HL-60 (cell line): ENCODE measurements around the gene PSMA7.

Source experiments
- DNase-seq, 2 experiments: peaks; one replicate each; pipeline ENCODE4 v3.0.0-alpha.2; 2010 to 2020; ENCODE audit warnings: low read depth in 1 of 2, low spot score in 1 of 2
- H3K27ac ChIP-seq: fragments of 250-450 bp; sonication (Bioruptor Pico); replicated peaks from 2 replicates; pipeline ENCODE4 v1.5.1; 2020; ENCODE audit warnings: mild to moderate bottlenecking, moderate library complexity
- H3K27me3 ChIP-seq: fragments of 250-450 bp; sonication (Bioruptor Pico); 2 replicates; pipeline ENCODE4 v1.5.1; 2021; ENCODE audit warnings: mild to moderate bottlenecking, moderate library complexity; ENCODE audit not compliant: insufficient read depth, poor library complexity, severe bottlenecking
- H3K4me3 ChIP-seq: replicated peaks from 2 replicates; pipeline ENCODE4 v1.5.1; 2011; ENCODE audit warnings: mild to moderate bottlenecking, control low read depth, low read length; ENCODE audit not compliant: insufficient read depth
- CTCF ChIP-seq: IDR thresholded peaks from one replicate; pipeline ENCODE4 v1.5.1; 2011; ENCODE audit warnings: low read length, control low read depth, inconsistent platforms; ENCODE audit not compliant: insufficient read depth
- GABPA ChIP-seq: IDR thresholded peaks from 2 replicates; pipeline ENCODE4 v1.6.1; 2012; ENCODE audit warnings: low read depth
- POLR2AphosphoS5 ChIP-seq: IDR thresholded peaks from 2 replicates; pipeline ENCODE4 v1.6.1; 2012; ENCODE audit warnings: low read depth
- REST ChIP-seq: IDR thresholded peaks from 2 replicates; pipeline ENCODE4 v1.6.1; 2012; ENCODE audit warnings: low read depth; ENCODE audit not compliant: insufficient replicate concordance
- SPI1 ChIP-seq: IDR thresholded peaks from 2 replicates; pipeline ENCODE4 v1.6.1; 2012; ENCODE audit warnings: low read depth, mild to moderate bottlenecking, borderline replicate concordance

Gene PSMA7

GRCh38 chr20:62129731-62130531 lies 13.3 kb downstream of the PSMA7 start:
- DNase-seq: peak in 1 of 2 experiments; percentile 27
- no peak overlapping the region for H3K4me3 ChIP-seq
- H3K27me3 ChIP-seq: no peaks in the 10 kb centered on the region
- TF ChIP-seq REST: no peak
- TF ChIP-seq CTCF: no peak
- TF ChIP-seq SPI1: no peak
- no peak for TF ChIP-seq GABPA
- no peak for TF ChIP-seq POLR2AphosphoS5
- no peak overlapping the region for H3K27ac ChIP-seq

- H3K27ac ChIP-seq: no peak overlapping the region
- no peaks in the 10 kb centered on the region for H3K27me3 ChIP-seq
- H3K4me3 ChIP-seq: no peak overlapping the region
Measured at GRCh38 chr20:62128502-62128901, 14.7 kb downstream of the PSMA7 start.

More at GRCh38 chr20:62128502-62128901, 14.7 kb downstream of the PSMA7 start:
- TF ChIP-seq SPI1: no peak
- no peak for TF ChIP-seq CTCF
- no peak for TF ChIP-seq REST
- TF ChIP-seq GABPA: no peak
- TF ChIP-seq POLR2AphosphoS5: no peak
- DNase-seq: no peak
